ENCODE data around the gene RANBP9. TPM values are rescaled to one million over a fixed set of nuclear protein-coding genes. Genes with fewer than 3 reads are reported as not detected.

The RANBP9 gene
- total RNA-seq, 4 donors from 2014 or later, result 29.3 to 57.1 (median 42.4) TPM

GRCh38 chr6:13702809-13703302 lies 8.8 kb downstream of the RANBP9 start:
- no peak overlapping the region for H3K27ac ChIP-seq (replicated peaks in 1 of 4)
- intact Hi-C loops (cut with DNase I), result no loop called here
- no peak for DNase-seq (ENCODE audit: extremely low spot score)
- no peak overlapping the region for H3K4me3 ChIP-seq
- 70% methylated on average over 4 of the region's 4 CpGs for WGBS
- H3K4me1 ChIP-seq, result peaks cover 0 to 48% (median 36%) of the 10 kb centered on the region in 4 donors
- no peaks in the 10 kb centered on the region for H3K9me3 ChIP-seq
- H3K36me3 ChIP-seq, result no peaks in the 10 kb centered on the region
- TF ChIP-seq CTCF (IDR thresholded peaks at IDR 0.05), result no peak
- no peaks in the 10 kb centered on the region for H3K27me3 ChIP-seq

DNA sequence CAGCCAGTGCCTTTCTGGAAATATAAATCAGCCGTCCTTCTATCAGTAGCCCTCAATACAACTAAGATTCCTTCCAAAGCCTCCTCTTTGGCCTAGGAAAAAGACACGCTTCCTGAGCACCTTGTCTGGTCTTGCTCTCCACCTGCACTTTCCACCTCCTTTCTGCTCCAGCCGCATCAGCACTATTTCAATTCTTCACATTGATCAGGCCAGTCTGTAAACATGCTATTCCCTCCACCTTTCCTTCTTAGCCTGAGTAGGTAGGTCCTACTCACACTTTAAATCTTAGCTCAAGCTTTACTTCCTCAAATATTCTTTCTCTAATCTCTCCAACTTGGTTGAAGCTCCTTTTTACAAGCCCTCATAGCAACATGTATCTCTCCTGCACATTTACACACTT lies 11.4 kb downstream of the RANBP9 start:
- no peak overlapping the region for H3K27ac ChIP-seq (replicated peaks in 1 of 4)
- no peak overlapping the region for H3K4me3 ChIP-seq
- 93% methylated on average over 3 of the region's 3 CpGs for WGBS
- no peaks in the 10 kb centered on the region for H3K36me3 ChIP-seq
- intact Hi-C loops (cut with DNase I), result no loop called here
- DNase-seq (ENCODE audit: extremely low spot score), result no peak
- H3K9me3 ChIP-seq, result no peaks in the 10 kb centered on the region
- H3K27me3 ChIP-seq, result no peaks in the 10 kb centered on the region
- TF ChIP-seq EP300 (IDR thresholded peaks at IDR 0.05), result no peak
- no peak for TF ChIP-seq CTCF (IDR thresholded peaks at IDR 0.05)
- no peak for TF ChIP-seq POLR2AphosphoS5 (IDR thresholded peaks at IDR 0.05)
- no peak for TF ChIP-seq POLR2A (IDR thresholded peaks at IDR 0.05; ENCODE audit: low read depth)
- peaks cover 6 to 52% (median 38%) of the 10 kb centered on the region in 4 donors for H3K4me1 ChIP-seq

DNA sequence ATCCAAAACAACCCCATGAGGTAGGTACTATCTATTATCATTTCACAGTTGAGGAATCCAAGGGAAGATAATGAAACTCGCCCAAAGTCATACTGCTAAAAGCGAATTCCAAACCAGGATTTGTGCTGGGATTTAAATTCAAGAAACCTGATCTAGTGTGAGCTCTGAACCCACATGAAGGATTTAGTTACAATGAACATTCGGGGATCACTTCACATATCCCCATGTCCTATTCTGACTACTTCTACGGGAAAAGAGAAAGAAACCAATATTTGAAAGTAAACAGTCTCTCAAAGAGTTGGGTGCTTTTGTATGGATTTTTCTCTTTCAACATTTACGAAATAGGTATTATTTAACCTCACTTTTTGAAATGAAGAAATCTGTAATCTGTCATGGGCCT lies 12.9 kb downstream of the RANBP9 start:
- peaks cover 18 to 40% (median 36%) of the 10 kb centered on the region in 4 donors for H3K4me1 ChIP-seq
- H3K36me3 ChIP-seq, result no peaks in the 10 kb centered on the region
- H3K27me3 ChIP-seq, result no peaks in the 10 kb centered on the region
- no peak overlapping the region for H3K4me3 ChIP-seq
- no peak for DNase-seq (ENCODE audit: extremely low spot score)
- no peak overlapping the region for H3K27ac ChIP-seq (replicated peaks in 1 of 4)
- intact Hi-C loops (cut with DNase I), result no loop called here
- no peak for TF ChIP-seq EP300 (IDR thresholded peaks at IDR 0.05)
- TF ChIP-seq POLR2AphosphoS5 (IDR thresholded peaks at IDR 0.05), result no peak
- no peak for TF ChIP-seq CTCF (IDR thresholded peaks at IDR 0.05)
- no peaks in the 10 kb centered on the region for H3K9me3 ChIP-seq
- WGBS, result 94% methylated on average over 5 of the region's 5 CpGs

- intact Hi-C loops (cut with DNase I), result no loop called here
- H3K4me3 ChIP-seq, result no peak overlapping the region
- H3K27ac ChIP-seq (replicated peaks in 1 of 4), result no peak overlapping the region
- no peaks in the 10 kb centered on the region for H3K36me3 ChIP-seq
- no peaks in the 10 kb centered on the region for H3K9me3 ChIP-seq
- no peak for DNase-seq (ENCODE audit: extremely low spot score)
- 94% methylated on average over 2 of the region's 2 CpGs for WGBS
- no peaks in the 10 kb centered on the region for H3K27me3 ChIP-seq
- peaks cover 18 to 36% (median 30%) of the 10 kb centered on the region in 4 donors for H3K4me1 ChIP-seq
- no peak for TF ChIP-seq EP300 (IDR thresholded peaks at IDR 0.05)
- no peak for TF ChIP-seq POLR2AphosphoS5 (IDR thresholded peaks at IDR 0.05)
- no peak for TF ChIP-seq CTCF (IDR thresholded peaks at IDR 0.05)
- no peak for TF ChIP-seq POLR2A (IDR thresholded peaks at IDR 0.05; ENCODE audit: low read depth)
These were observed 13.8 kb downstream of the RANBP9 start for GRCh38 chr6:13697857-13698256.

- H3K4me1 ChIP-seq, result peaks cover 18 to 36% (median 26%) of the 10 kb centered on the region in 4 donors
- TF ChIP-seq POLR2A (IDR thresholded peaks at IDR 0.05; ENCODE audit: low read depth), result no peak
- no peak for TF ChIP-seq CTCF (IDR thresholded peaks at IDR 0.05)
- TF ChIP-seq POLR2AphosphoS5 (IDR thresholded peaks at IDR 0.05), result no peak
- TF ChIP-seq EP300 (IDR thresholded peaks at IDR 0.05), result no peak
- peaks cover 0 to 4% (median 0%) of the 10 kb centered on the region in 4 donors for H3K36me3 ChIP-seq
- H3K9me3 ChIP-seq, result no peaks in the 10 kb centered on the region
- H3K4me3 ChIP-seq, result no peak overlapping the region
- no peak overlapping the region for H3K27ac ChIP-seq (replicated peaks in 1 of 4)
- DNase-seq (ENCODE audit: extremely low spot score), result no peak
- intact Hi-C loops (cut with DNase I), result no loop called here
- WGBS, result 69% methylated on average over 1 of the region's 1 CpG
- H3K27me3 ChIP-seq, result no peaks in the 10 kb centered on the region
These were observed 15.4 kb downstream of the RANBP9 start for GRCh38 chr6:13696226-13696625.

Data from esophagus muscularis mucosa (tissue), 4 donors.